Stomach smooth muscle (tissue), 2 donors: ENCODE results near the gene ICA1.
"Not testable (repeated sequence)": the region's sequence is repeated elsewhere in the genome, so short reads cannot be mapped to it uniquely, and the experiment has no call there.

Experiments used
- H3K27ac ChIP-seq: one replicate; pipeline ENCODE4 v1.7.0; 2013; ENCODE audit warnings: mild to moderate bottlenecking, low read length, inconsistent platforms
- H3K27me3 ChIP-seq, 2 donors: one replicate each; pipeline ENCODE4 v1.7.0; 2013; ENCODE audit warnings: low read length in 2 of 2; ENCODE audit not compliant: insufficient read depth in 2 of 2, control insufficient read depth in 1 of 2
- H3K36me3 ChIP-seq, 2 donors: one replicate each; pipeline ENCODE4 v1.7.0; 2013; ENCODE audit warnings: low read length in 2 of 2; ENCODE audit not compliant: control insufficient read depth in 2 of 2, insufficient read depth in 2 of 2
- H3K4me1 ChIP-seq: one replicate; pipeline ENCODE4 v1.7.0; 2013; ENCODE audit warnings: low read length; ENCODE audit not compliant: control insufficient read depth, insufficient read depth
- H3K4me3 ChIP-seq, 2 donors: one replicate each; pipeline ENCODE4 v1.7.0; 2013; ENCODE audit warnings: low read length in 2 of 2
- H3K9ac ChIP-seq, 2 donors: one replicate each; pipeline ENCODE4 v1.7.0; 2013; ENCODE audit warnings: low read length in 2 of 2, mild to moderate bottlenecking in 1 of 2
- H3K9me3 ChIP-seq, 2 donors: one replicate each; pipeline ENCODE4 v1.7.0; 2013; ENCODE audit warnings: low read length in 2 of 2; ENCODE audit not compliant: control insufficient read depth in 2 of 2
- donor health status: healthy.
- donor health status: Pancreatic carcinoma.

ICA1 gene

DNA sequence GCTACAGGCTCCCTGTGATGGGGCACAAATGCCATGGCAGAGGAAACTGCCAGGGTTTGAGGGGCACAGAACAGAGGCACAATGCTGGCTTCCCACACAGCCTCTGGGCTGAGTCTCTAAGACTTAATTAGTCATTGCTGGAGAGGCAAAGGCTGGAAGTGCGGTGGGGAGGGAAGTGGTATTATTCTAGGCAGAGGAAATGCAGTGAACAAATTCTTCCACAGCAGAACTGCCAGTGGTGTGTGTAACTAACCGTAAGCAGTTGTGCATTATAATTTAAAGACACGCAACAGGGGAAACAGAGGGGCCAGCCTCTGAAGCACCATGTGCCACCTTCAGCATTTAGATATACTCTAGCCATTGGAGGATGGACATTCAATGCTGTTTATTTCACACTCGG is 12.8 kb downstream of the ICA1 start:
- Histone ChIP-seq H3K9me3 (no peaks in the 10 kb centered on the region), H3K4me1 (no peaks in the 10 kb centered on the region), H3K4me3 (no peak overlapping the region), H3K27ac (no peak overlapping the region), H3K27me3 (no peaks in the 10 kb centered on the region), H3K36me3 (no peaks in the 10 kb centered on the region), H3K9ac (no peak overlapping the region)

GRCh38 chr7:8246020-8246419 is 15.9 kb downstream of the ICA1 start:
- Histone ChIP-seq H3K9me3 (no peaks in the 10 kb centered on the region), H3K4me1 (no peaks in the 10 kb centered on the region), H3K9ac (no peak overlapping the region), H3K36me3 (no peaks in the 10 kb centered on the region), H3K27me3 (no peaks in the 10 kb centered on the region), H3K4me3 (no peak overlapping the region), H3K27ac (no peak overlapping the region)

GRCh38 chr7:8245032-8245431 is 16.9 kb downstream of the ICA1 start:
- H3K9me3 ChIP-seq, H3K27ac ChIP-seq, H3K36me3 ChIP-seq, H3K27me3 ChIP-seq, H3K4me3 ChIP-seq, H3K9ac ChIP-seq, H3K4me1 ChIP-seq: not testable (repeated sequence)

DNA sequence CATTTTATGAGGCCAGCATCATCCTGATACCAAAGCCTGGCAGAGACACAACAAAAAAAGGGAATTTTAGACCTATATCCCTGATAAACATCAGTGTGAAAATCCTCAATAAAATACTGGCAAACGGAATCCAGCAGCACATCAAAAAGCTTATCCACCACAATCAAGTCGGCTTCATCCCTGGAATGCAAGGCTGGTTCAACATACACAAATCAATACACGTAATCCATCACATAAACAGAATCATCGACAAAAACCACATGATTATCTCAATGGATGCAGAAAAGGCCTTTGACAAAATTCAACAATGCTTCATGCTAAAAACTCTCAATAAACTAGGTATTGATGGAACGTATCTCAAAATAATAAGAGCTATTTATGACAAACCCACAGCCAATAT is 18.9 kb downstream of the ICA1 start:
- not testable (repeated sequence) for H3K9ac ChIP-seq, H3K36me3 ChIP-seq, H3K4me1 ChIP-seq, H3K27me3 ChIP-seq, H3K27ac ChIP-seq, H3K4me3 ChIP-seq, H3K9me3 ChIP-seq

DNA sequence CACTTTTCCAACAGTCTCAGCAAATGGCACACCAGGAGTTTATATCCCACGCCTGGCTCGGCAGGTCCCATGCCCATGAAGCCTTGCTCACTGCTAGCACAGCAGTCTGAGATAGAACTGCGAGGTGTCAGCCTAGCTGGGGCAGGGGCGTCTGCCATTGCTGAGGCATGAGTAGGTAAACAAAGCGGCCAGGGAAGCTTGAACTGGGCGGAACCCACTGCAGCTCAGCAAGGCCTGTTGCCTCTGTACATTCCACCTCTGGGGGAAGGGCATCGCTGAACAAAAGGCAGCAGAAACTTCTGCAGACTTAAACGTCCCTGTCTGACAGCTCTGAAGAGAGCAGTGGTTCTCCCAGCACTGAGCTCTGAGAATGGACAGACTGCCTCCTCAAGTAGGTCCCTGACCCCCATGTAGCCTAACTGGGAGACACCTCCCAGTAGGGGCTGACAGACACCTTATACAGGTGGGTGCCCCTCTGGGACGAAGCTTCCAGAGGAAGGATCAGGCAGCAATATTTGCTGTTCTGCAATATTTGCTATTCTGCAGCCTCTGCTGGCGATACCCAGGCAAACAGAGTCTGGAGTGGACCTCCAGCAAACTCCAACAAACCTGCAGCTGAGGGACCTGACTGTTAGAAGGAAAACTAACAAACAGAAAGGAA is 22.1 kb downstream of the ICA1 start:
- not testable (repeated sequence) for H3K36me3 ChIP-seq, H3K27ac ChIP-seq, H3K4me1 ChIP-seq, H3K9me3 ChIP-seq, H3K9ac ChIP-seq, H3K27me3 ChIP-seq, H3K4me3 ChIP-seq

DNA sequence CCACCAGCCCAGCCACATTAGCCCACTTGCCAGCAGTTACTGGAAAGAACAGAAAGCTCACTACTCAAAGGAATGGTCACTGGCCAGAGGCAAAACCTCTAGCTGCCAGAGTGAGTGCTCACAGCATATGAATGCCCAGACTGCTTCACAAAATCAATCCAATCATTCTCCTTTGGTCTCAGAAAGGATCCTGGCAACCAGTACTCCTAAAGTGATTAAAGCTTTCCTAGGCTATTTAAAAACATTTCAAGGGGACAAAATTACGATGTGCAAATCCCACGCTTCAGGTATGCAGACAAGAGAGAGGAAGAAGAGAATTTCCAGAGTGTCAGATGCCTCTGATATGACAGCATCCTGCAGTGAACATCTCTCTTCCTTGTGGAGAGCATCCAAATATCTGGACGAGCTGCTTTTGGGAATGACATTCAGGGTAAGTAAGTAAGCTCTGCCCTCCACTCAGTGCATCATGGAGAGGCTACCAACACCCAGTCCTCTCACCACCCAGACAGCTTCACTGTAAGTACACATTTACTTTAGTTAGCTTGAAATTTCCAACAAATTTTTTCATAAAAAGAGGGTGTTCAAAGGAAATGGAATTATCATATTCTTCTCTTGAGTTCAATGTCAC is 25.1 kb downstream of the ICA1 start:
- Histone ChIP-seq H3K4me1 (no peaks in the 10 kb centered on the region), H3K27ac (no peak overlapping the region), H3K9me3 (no peaks in the 10 kb centered on the region)

DNA sequence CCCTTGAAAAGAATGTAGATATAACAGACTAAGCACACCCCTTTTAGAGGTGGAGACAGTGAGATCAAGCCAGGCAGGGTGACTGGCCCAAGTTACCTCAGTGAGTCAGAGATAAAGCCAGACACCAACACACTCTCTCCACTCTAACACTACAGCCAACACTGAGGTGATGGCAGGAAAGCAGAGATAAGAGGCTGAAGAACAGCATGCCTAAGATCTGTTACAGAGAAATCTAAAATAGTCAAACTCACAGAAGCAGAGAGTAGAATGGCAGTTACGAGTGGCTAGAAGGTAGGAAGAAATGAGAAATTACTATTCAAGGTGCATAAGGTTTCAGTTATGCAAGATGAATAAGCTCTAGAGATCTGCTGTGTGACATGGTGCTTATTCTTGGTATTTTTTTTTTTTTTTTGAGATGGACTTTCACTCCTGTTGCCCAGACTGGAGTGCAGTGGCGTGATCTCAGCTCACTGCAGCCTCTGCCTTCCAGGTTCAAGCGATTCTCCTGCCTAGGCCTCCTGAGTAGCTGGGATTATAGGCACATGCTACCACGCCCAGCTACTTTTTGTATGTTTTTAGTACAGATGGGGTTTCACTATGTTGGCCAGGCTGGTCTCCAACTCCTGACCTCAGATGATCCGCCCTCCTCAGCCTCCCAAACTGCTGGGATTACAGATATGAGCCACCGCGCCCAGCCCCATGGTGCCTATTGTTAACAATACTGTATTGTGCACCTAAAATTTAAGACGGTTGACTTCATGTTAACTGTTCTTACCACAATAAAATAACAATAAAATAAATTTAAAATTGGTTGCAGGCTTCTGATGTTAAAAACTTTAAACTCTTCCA is 28.7 kb downstream of the ICA1 start:
- H3K36me3 ChIP-seq, result no peaks in the 10 kb centered on the region
- H3K9ac ChIP-seq, result no peak overlapping the region
- H3K4me1 ChIP-seq, result no peaks in the 10 kb centered on the region
- H3K27ac ChIP-seq, result no peak overlapping the region
- no peaks in the 10 kb centered on the region for H3K27me3 ChIP-seq
- no peaks in the 10 kb centered on the region for H3K9me3 ChIP-seq
- no peak overlapping the region for H3K4me3 ChIP-seq

More for the DNA sequence above, 25.1 kb downstream of the ICA1 start:
- no peak overlapping the region for H3K4me3 ChIP-seq
- H3K9ac ChIP-seq, result no peak overlapping the region
- no peaks in the 10 kb centered on the region for H3K27me3 ChIP-seq
- no peaks in the 10 kb centered on the region for H3K36me3 ChIP-seq

GRCh38 chr7:8229927-8230326 is 32.0 kb downstream of the ICA1 start:
- no peak overlapping the region for H3K4me3 ChIP-seq
- H3K27me3 ChIP-seq, result no peaks in the 10 kb centered on the region
- no peaks in the 10 kb centered on the region for H3K36me3 ChIP-seq
- H3K4me1 ChIP-seq, result no peaks in the 10 kb centered on the region
- H3K9ac ChIP-seq, result no peak overlapping the region
- no peak overlapping the region for H3K27ac ChIP-seq
- H3K9me3 ChIP-seq, result no peaks in the 10 kb centered on the region

- Histone ChIP-seq H3K4me1 (no peaks in the 10 kb centered on the region), H3K27ac (no peak overlapping the region), H3K36me3 (no peaks in the 10 kb centered on the region), H3K27me3 (no peaks in the 10 kb centered on the region), H3K9ac (no peak overlapping the region), H3K9me3 (no peaks in the 10 kb centered on the region), H3K4me3 (no peak overlapping the region)
Measured at GRCh38 chr7:8228766-8229674, 32.9 kb downstream of the ICA1 start.

DNA sequence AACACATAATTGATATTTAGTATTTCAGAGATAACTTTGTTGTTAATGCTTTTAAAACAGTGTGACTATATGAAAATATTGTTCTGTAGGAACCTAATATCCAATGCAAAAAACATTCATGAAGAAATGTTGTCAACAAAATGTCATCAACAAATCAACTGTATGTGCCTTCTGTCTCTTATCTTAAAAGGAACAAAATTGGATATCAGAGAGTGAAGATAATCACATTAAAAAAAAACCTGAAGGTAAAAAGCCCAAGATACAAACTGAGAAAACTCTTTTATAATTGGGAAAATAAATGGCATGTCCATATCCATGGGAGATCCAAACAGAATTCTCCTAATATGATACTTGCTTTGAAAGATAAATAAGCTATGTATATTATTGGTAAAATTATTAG is 33.9 kb downstream of the ICA1 start:
- no peak overlapping the region for H3K4me3 ChIP-seq
- H3K9me3 ChIP-seq, result no peaks in the 10 kb centered on the region
- no peaks in the 10 kb centered on the region for H3K4me1 ChIP-seq
- no peaks in the 10 kb centered on the region for H3K27me3 ChIP-seq
- H3K9ac ChIP-seq, result no peak overlapping the region
- no peak overlapping the region for H3K27ac ChIP-seq
- no peaks in the 10 kb centered on the region for H3K36me3 ChIP-seq
